Measurements from ENCODE around the gene MIPOL1.

GRCh38 chr14:37480446-37481290 is 282.9 kb downstream of the MIPOL1 start:
- TF ChIP-seq CTCF (IDR thresholded peaks at IDR 0.05; ENCODE audit: low read depth, low read length) (no peak), POLR2A (IDR thresholded peaks at IDR 0.05; ENCODE audit: extremely low read depth, insufficient read length) (no peak), MYC (IDR thresholded peaks at IDR 0.05; ENCODE audit: low read depth, low read length) (no peak)
- TF ChIP-seq, protein P1, sequence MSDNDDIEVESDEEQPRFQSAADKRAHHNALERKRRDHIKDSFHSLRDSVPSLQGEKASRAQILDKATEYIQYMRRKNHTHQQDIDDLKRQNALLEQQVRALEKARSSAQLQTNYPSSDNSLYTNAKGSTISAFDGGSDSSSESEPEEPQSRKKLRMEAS (IDR thresholded peaks at IDR 0.05; ENCODE audit: low read depth, low read length): no peak
